Small intestine (tissue), 7 donors: ENCODE data around the gene TMEM18. TPM values are rescaled to one million over a fixed set of nuclear protein-coding genes. Genes with fewer than 3 reads are reported as not detected.

Experiments
- DNase-seq, 2 donors: peaks; one replicate each; pipeline versions ENCODE4 v3.0.0 to v3.0.0-alpha.2; 2013
- FAIRE-seq: peaks from 2 replicates; lab custom pipeline; 2012; peaks lifted over from hg19 to GRCh38; lab: Jason Lieb, UNC
- H3K27ac ChIP-seq, 3 donors: one replicate each; pipeline ENCODE4 v1.5.1; 2013; ENCODE audit warnings: low read length in 2 of 3, mild to moderate bottlenecking in 2 of 3, control low read depth in 1 of 3, inconsistent platforms in 1 of 3, low read depth in 1 of 3, moderate library complexity in 1 of 3
- H3K27me3 ChIP-seq, 3 donors: one replicate each; pipeline ENCODE4 v1.6.1; 2013; ENCODE audit warnings: low read length in 3 of 3, inconsistent platforms in 1 of 3; ENCODE audit not compliant: control insufficient read depth in 3 of 3, insufficient read depth in 3 of 3
- H3K36me3 ChIP-seq, 3 donors: one replicate each; pipeline ENCODE4 v1.6.1; 2013; ENCODE audit warnings: low read length in 3 of 3, inconsistent platforms in 1 of 3, low read depth in 1 of 3, mild to moderate bottlenecking in 1 of 3, moderate library complexity in 1 of 3; ENCODE audit not compliant: control insufficient read depth in 3 of 3, insufficient read depth in 2 of 3
- H3K4me1 ChIP-seq, 3 donors: one replicate each; pipeline ENCODE4 v1.6.1; 2013; ENCODE audit warnings: low read length in 2 of 3, inconsistent platforms in 1 of 3, low read depth in 1 of 3, mild to moderate bottlenecking in 1 of 3, moderate library complexity in 1 of 3; ENCODE audit not compliant: control insufficient read depth in 3 of 3, insufficient read depth in 2 of 3
- H3K4me3 ChIP-seq, 3 donors: one replicate each; pipeline ENCODE4 v1.5.1; 2013; ENCODE audit warnings: low read length in 3 of 3, control low read depth in 1 of 3, inconsistent platforms in 1 of 3, low read depth in 1 of 3, mild to moderate bottlenecking in 1 of 3, moderate library complexity in 1 of 3
- H3K9me3 ChIP-seq, 2 donors: one replicate each; pipeline ENCODE4 v1.6.1; 2013; ENCODE audit warnings: low read depth in 1 of 2, low read length in 1 of 2; ENCODE audit not compliant: control insufficient read depth in 2 of 2, insufficient read depth in 1 of 2
- WGBS, 3 donors: extraction: QIAGEN DNeasy Blood & Tissue Kit; methylation state at CpG; one replicate each; pipeline ENCODE4 v1.1.7; 2013; 5-methylcytosine and 5-hydroxymethylcytosine counted together
- polyA plus RNA-seq, 4 donors: library from polyadenylated mRNA; stranded (reverse) in 3 of 4; unstranded in 1 of 4; fragments of 200-250 nt in 3 of 4; fragments of 120-200 nt in 1 of 4; gene quantifications; one replicate each; pipeline versions ENCODE4 v1.2.1 to v1.2.3, GENCODE V29; 2013
- donor health status: healthy with polysubstance abuse.
- donor health status: control.
- donor health status: control.
- donor health status: Bipolar disorder and iron deficiency.
- donor health status: healthy.

The TMEM18 gene
- polyA plus RNA-seq, 4 donors, result 22.1 to 30.9 (median 25.8) TPM

DNA sequence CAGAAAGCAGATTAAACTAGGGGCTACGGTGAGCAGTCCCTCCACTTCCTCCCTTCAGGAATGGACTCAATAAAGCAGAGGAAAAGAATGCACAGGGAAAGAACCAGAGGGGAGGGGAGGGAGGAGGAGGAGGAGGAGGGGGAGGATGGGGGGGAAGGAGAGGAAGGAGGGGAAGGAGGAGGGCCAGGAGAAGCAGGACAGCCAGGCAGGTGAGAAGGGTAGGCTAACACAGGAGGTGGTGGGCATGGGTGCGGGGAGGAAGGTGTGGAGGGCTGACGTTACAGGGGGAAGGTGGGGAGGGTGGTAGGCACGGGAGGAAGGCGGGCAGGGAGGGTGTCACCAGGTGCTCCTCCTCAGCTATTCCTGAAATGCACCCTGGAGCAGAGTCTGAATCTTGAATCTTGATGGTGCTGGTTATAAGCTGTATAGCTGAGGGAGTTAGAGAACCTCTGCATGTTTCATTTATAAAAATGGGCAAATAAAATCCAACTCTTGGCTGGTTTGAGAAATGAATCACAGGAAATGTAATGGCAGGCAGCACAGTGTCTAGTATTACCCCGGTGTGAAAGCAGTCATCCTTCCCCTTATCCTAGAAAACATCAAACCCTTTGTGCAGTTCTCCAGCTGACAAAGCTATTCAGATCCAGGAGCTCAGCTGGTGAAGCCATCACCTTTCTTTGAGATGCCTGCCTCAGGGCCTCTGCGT, 3.4 kb downstream of the TMEM18 start:
- Histone ChIP-seq H3K36me3 (peaks cover 3 to 54% (median 12%) of the 10 kb centered on the region in 3 donors), H3K4me1 (peaks cover 0 to 6% (median 2%) of the 10 kb centered on the region in 3 donors), H3K27me3 (no peaks in the 10 kb centered on the region), H3K27ac (no peak overlapping the region), H3K9me3 (no peaks in the 10 kb centered on the region), H3K4me3 (no peak overlapping the region)
- DNase-seq (no peak), FAIRE-seq (no peak)
- WGBS, 3 donors, result 75 to 82% (median 80%) methylated on average over 7 of the region's 7 CpGs

DNA sequence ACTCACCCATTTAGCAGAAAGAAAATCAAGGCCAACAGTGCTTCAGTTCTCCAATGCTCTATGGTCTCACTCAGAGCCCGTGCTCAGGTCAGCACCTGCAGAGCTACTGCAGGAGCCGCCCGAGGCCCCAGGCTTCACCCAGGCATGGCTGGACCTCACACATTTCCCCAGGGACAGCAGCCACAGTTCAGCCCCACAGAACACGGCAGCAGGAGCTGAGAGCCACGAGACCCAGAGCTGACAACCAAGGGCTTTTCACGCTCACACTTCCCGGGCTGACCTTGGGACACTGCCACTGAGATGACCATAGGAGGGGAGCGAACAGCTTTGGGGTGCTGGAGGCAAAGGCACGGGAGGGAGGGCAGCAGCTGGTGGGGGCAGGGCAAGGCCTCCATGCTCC, 4.2 kb downstream of the TMEM18 start:
- peaks cover 8 to 58% (median 13%) of the 10 kb centered on the region in 3 donors for H3K36me3 ChIP-seq
- no peak overlapping the region for H3K4me3 ChIP-seq
- peaks cover 0 to 2% of the 10 kb centered on the region in 2 donors for H3K9me3 ChIP-seq
- 88 to 93% (median 89%) methylated on average over 9 of the region's 9 CpGs for WGBS, 3 donors
- FAIRE-seq (no peak), DNase-seq (no peak)
- no peak overlapping the region for H3K27ac ChIP-seq
- no peaks in the 10 kb centered on the region for H3K27me3 ChIP-seq
- H3K4me1 ChIP-seq, result peaks cover 0 to 6% (median 2%) of the 10 kb centered on the region in 3 donors

DNA sequence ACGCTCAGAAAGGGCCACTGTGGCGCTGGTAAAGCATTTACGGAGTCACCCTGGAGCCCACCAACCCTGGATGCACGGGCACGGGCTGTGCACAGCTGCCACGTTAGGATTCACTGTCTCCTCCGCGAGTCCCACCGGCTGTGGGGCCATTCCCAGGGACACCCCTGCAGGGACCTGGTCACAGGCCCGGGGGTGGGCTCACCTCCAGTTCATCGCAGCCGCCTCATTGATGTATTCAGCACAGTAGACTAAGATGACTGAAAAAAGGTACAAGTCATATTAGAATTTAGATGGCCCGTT, 4.7 kb downstream of the TMEM18 start:
- peaks cover 8 to 61% (median 15%) of the 10 kb centered on the region in 3 donors for H3K36me3 ChIP-seq
- FAIRE-seq, result no peak
- WGBS, 3 donors, result 94 to 99% (median 96%) methylated on average over 13 of the region's 13 CpGs

DNA sequence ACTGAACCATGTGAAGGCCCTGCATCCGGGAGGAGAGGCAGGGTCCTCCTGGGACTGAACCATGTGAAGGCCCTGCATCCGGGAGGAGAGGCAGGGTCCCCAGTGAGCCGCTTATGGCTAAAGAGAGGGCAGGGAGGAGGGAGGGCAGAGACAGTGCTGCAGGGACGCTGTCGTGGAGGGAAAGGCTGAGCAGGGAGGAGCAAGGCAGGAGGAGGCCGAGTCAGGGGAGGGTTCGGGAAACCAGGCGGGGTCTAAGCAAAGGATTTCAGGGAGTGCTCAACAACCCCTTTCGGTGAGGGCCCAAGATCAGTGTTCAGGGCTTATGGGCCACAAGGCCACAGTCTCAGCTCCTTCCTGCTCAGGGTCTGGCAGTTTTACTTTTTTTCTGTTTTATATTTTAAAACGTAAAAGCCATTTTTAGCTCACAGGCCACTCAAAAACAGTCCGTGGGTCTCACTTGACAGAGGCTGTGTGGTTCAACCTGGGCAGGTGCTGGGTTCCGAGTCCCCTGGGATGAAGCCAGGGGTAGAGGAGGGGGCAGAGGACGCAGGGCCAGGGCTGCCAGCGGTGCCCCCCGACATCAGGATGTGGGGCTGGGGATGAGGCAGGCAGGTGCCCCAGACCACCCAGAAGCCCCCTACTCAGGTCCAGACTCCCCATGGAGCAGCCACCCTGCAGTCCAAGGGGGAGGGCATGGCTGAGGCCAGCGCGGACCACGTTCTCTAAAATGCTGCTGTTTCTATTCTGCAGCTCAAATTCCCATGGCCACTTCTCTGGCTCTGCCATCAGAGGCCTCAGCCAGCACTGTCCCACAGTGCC, 5.2 kb downstream of the TMEM18 start:
- WGBS, 3 donors, result 88 to 92% (median 91%) methylated on average over 17 to 18 of the region's 18 CpGs
- H3K4me3 ChIP-seq, result no peak overlapping the region
- no peak for FAIRE-seq
- DNase-seq, result no peak
- peaks cover 0 to 6% (median 2%) of the 10 kb centered on the region in 3 donors for H3K4me1 ChIP-seq
- H3K36me3 ChIP-seq, result peaks cover 8 to 62% (median 15%) of the 10 kb centered on the region in 3 donors
- H3K9me3 ChIP-seq, result peaks cover 0 to 4% of the 10 kb centered on the region in 2 donors
- no peak overlapping the region for H3K27ac ChIP-seq
- no peaks in the 10 kb centered on the region for H3K27me3 ChIP-seq

More for the DNA sequence above, 4.7 kb downstream of the TMEM18 start:
- H3K4me3 ChIP-seq, result no peak overlapping the region
- no peak for DNase-seq
- H3K27ac ChIP-seq, result no peak overlapping the region
- H3K27me3 ChIP-seq, result no peaks in the 10 kb centered on the region
- peaks cover 0 to 6% (median 2%) of the 10 kb centered on the region in 3 donors for H3K4me1 ChIP-seq
- peaks cover 0 to 4% of the 10 kb centered on the region in 2 donors for H3K9me3 ChIP-seq

DNA sequence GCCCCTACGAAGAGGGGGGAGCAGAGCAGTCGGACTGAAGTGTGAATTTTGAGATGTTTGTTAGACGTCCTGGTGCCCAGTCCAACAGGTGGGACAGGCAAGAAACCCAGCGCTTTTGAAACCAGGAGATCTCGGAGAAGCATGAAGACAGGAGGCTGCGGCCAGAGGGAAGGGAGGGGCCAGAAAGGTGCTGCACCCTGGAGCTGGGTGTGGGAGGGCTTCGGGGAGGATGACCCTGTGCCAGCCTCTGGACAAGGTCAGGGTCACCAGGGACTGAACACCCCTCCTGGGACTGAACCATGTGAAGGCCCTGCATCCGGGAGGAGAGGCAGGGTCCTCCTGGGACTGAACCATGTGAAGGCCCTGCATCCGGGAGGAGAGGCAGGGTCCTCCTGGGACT, 6.1 kb downstream of the TMEM18 start:
- H3K27me3 ChIP-seq, result no peaks in the 10 kb centered on the region
- 81 to 94% (median 89%) methylated on average over 7 to 9 of the region's 9 CpGs for WGBS, 3 donors
- H3K9me3 ChIP-seq, result peaks cover 0 to 10% of the 10 kb centered on the region in 2 donors
- H3K4me1 ChIP-seq, result peaks cover 0 to 6% (median 2%) of the 10 kb centered on the region in 3 donors
- no peak overlapping the region for H3K27ac ChIP-seq
- DNase-seq, result no peak
- H3K4me3 ChIP-seq, result no peak overlapping the region
- FAIRE-seq, result no peak
- H3K36me3 ChIP-seq, result peaks cover 8 to 71% (median 20%) of the 10 kb centered on the region in 3 donors

DNA sequence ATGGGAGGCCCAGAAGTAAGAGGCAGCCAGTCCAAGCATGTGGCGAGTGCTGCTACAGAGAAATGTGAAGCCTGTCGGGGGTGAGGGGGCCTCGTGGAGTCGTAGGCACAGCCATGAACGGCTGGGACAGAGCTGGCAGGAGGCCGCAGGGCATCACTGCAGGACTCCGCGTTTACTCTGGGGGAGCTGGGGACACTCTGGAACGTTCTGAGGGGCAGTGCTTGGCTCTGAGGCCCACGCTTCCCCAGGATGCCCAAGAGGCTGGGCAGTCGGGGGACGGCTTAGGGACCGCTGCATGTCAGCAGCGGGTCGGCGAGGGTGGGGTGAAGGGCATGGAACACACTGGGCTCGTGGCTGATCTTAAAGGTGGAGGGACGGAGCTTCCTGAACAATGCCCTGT, 6.6 kb downstream of the TMEM18 start:
- FAIRE-seq (no peak), DNase-seq (no peak)
- 94 to 96% (median 94%) methylated on average over 18 of the region's 18 CpGs for WGBS, 3 donors
- peaks cover 0 to 4% (median 0%) of the 10 kb centered on the region in 3 donors for H3K4me1 ChIP-seq
- H3K27ac ChIP-seq, result no peak overlapping the region
- H3K36me3 ChIP-seq, result peaks cover 8 to 75% (median 20%) of the 10 kb centered on the region in 3 donors
- no peak overlapping the region for H3K4me3 ChIP-seq
- H3K9me3 ChIP-seq, result peaks cover 0 to 14% of the 10 kb centered on the region in 2 donors
- H3K27me3 ChIP-seq, result no peaks in the 10 kb centered on the region

DNA sequence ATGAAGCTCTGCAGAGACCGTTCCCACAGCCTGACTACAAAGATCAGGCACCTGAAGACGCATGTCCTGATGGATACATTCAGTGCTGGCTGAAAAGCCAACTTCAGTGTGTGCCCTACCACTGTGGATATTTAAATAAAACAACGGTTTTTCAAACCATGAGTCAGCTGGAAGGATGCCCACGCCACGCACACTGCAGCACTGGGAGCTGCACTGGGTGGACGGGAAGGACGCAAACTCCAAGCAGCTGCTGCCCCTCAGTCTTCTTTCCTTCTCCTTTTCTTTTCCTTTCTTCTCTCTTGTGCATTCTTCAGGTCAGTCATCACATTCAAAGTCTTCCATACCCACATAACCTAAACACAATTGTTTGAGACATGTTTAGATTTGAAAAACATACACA, 7.9 kb downstream of the TMEM18 start:
- Histone ChIP-seq H3K4me3 (no peak overlapping the region), H3K4me1 (no peaks in the 10 kb centered on the region), H3K9me3 (peaks cover 0 to 22% of the 10 kb centered on the region in 2 donors), H3K36me3 (peaks cover 8 to 64% (median 20%) of the 10 kb centered on the region in 3 donors), H3K27me3 (no peaks in the 10 kb centered on the region), H3K27ac (no peak overlapping the region)
- 86 to 92% (median 86%) methylated on average over 7 of the region's 7 CpGs for WGBS, 3 donors
- DNase-seq, result no peak
- no peak for FAIRE-seq

DNA sequence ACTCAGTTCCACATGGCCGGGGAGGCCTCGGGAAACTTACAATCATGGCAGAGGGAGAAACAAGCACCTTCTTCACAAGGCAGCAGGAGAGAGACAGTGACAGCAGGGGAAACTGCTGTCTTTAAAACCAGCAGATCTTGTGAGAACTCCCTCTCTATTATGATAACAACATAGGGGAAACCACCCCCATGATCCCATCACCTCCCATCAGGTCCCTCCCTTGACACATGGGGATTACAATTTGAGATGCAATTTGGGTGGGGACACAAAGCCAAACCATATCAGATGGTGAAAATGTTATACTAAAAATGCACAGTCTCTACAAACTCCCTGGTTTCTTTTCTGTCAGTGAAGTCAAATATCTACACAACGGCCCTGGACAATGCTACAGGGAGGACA, 9.2 kb downstream of the TMEM18 start:
- Histone ChIP-seq H3K27me3 (no peaks in the 10 kb centered on the region), H3K4me3 (no peak overlapping the region), H3K27ac (no peak overlapping the region), H3K9me3 (peaks cover 0 to 22% of the 10 kb centered on the region in 2 donors), H3K36me3 (peaks cover 10 to 61% (median 20%) of the 10 kb centered on the region in 3 donors), H3K4me1 (no peaks in the 10 kb centered on the region)
- DNase-seq (no peak), FAIRE-seq (no peak)
- 71 to 90% (median 77%) methylated on average over 3 of the region's 3 CpGs for WGBS, 3 donors
